ENCODE results near the gene MC4R. TPM values are rescaled to one million over a fixed set of nuclear protein-coding genes. Genes with fewer than 3 reads are reported as not detected.

Gene MC4R
- total RNA-seq, 2 experiments from 2014 or later: 0.22 TPM; not detected in 1

- no peaks in the 10 kb centered on the region for H3K9me3 ChIP-seq (ENCODE audit: low read length)
- H3K27ac ChIP-seq (ENCODE audit: low read depth, low read length, poor library complexity, severe bottlenecking): no peak overlapping the region
- DNase-seq (ENCODE audit: low spot score): no peak
- no peaks in the 10 kb centered on the region for H3K9me2 ChIP-seq (ENCODE audit: insufficient read depth, low read length)
- CTCF ChIA-PET (ENCODE audit: unreplicated experiment): no interaction called here
- H3K4me2 ChIP-seq (ENCODE audit: low read length): no peak overlapping the region
- POLR2A ChIA-PET: no interaction called here
- H3K36me3 ChIP-seq (ENCODE audit: insufficient read depth, low read length): no peaks in the 10 kb centered on the region
- no peak overlapping the region for H2AFZ ChIP-seq (ENCODE audit: low read length)
- no TSS peak for BruUV-seq (replicated peaks)
- H3K4me3 ChIP-seq (ENCODE audit: low read depth, low read length, poor library complexity, severe bottlenecking): no peak overlapping the region
- no peaks in the 10 kb centered on the region for H3K4me1 ChIP-seq (ENCODE audit: insufficient read depth, low read length, poor library complexity, severe bottlenecking)
- TF ChIP-seq CTCF (conservative IDR thresholded peaks at IDR 0.05; ENCODE audit: low read length): no peak
- TF ChIP-seq EZH2phosphoT487 (IDR thresholded peaks at IDR 0.05; ENCODE audit: borderline replicate concordance, low read depth, low read length): no peak
- H3K79me2 ChIP-seq (ENCODE audit: insufficient read depth, low read depth, low read length): no peaks in the 10 kb centered on the region
- no peaks in the 10 kb centered on the region for H4K20me1 ChIP-seq (ENCODE audit: insufficient read depth, low read length)
- intact Hi-C loops (cut with micrococcal nuclease; ENCODE audit: unreplicated experiment): no loop called here
Observed at GRCh38 chr18:60385693-60386092, 13.1 kb upstream of the MC4R start.

DNA sequence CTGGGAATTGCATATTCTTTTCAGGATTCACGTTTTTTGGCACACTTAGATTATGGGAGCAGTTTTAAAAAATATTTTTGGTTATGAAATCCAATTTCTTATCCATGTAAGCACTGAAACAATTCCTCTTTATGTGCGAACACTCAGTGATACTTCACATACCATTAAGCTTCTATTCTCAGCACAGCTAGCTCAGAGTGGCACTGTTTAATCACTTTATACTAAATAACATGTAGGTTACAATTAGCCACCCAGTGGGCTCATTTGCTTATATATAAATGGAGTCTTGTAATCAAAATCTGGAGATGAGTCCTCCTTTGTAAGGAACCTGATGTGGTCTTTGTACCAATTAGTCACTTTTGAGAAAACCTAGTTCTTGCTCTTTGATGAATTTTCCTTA is 11.3 kb upstream of the MC4R start:
- H3K4me2 ChIP-seq (ENCODE audit: low read length): no peak overlapping the region
- H3K36me3 ChIP-seq (ENCODE audit: insufficient read depth, low read length): no peaks in the 10 kb centered on the region
- H4K20me1 ChIP-seq (ENCODE audit: insufficient read depth, low read length): no peaks in the 10 kb centered on the region
- H3K4me3 ChIP-seq (ENCODE audit: low read depth, low read length, poor library complexity, severe bottlenecking): no peak overlapping the region
- no peak overlapping the region for H2AFZ ChIP-seq (ENCODE audit: low read length)
- BruUV-seq (replicated peaks): no TSS peak
- no peaks in the 10 kb centered on the region for H3K9me2 ChIP-seq (ENCODE audit: insufficient read depth, low read length)
- H3K4me1 ChIP-seq (ENCODE audit: insufficient read depth, low read length, poor library complexity, severe bottlenecking): no peaks in the 10 kb centered on the region
- no peaks in the 10 kb centered on the region for H3K79me2 ChIP-seq (ENCODE audit: insufficient read depth, low read depth, low read length)
- no peaks in the 10 kb centered on the region for H3K9me3 ChIP-seq (ENCODE audit: low read length)
- CTCF ChIA-PET (ENCODE audit: unreplicated experiment): no interaction called here
- intact Hi-C loops (cut with micrococcal nuclease; ENCODE audit: unreplicated experiment): no loop called here
- TF ChIP-seq EZH2phosphoT487 (IDR thresholded peaks at IDR 0.05; ENCODE audit: borderline replicate concordance, low read depth, low read length): no peak
- POLR2A ChIA-PET: interaction anchor here (0.6 kb wide), 1 partner anchor 27 kb away, joined by 3 read pairs; no protein-coding TSS in a partner anchor
- no peak for DNase-seq (ENCODE audit: low spot score)
- H3K27ac ChIP-seq (ENCODE audit: low read depth, low read length, poor library complexity, severe bottlenecking): no peak overlapping the region

DNA sequence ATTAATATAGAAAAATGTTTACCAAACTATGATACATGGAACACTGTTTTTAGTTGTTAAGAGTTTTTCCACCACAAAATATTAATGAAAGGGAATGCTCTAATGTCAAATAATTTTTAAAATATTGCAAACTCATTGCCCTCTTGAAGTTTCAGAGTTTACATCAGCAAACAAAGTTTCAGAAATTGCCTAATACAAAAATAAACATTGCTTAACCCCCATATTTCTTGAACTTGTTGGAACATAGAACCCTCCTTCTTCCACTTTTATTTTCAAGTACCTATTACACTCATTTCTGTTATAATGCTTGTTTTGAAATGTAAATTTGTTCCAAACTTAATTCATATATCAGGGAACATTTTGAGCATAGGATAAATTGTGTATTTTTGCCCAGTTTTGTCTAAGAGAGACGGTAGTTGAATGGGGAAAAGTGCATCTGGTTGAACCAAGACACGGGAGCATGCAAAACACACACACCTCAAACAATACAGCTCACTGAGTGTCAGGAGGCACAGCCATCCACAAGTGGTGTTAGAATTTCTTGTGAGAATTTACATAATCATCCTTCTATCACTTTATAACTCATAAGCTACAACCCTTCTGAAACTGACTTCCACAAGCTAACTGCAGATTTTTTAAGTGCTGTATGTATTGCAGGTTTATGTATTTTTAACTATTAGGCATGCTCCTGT is 5.3 kb upstream of the MC4R start:
- no TSS peak for BruUV-seq (replicated peaks)
- TF ChIP-seq EZH2phosphoT487 (IDR thresholded peaks at IDR 0.05; ENCODE audit: borderline replicate concordance, low read depth, low read length) (no peak), CTCF (conservative IDR thresholded peaks at IDR 0.05; ENCODE audit: low read length) (no peak)
- CTCF ChIA-PET (ENCODE audit: unreplicated experiment): no interaction called here

More for the DNA sequence above, 5.3 kb upstream of the MC4R start:
- no peak overlapping the region for H3K27ac ChIP-seq (ENCODE audit: low read depth, low read length, poor library complexity, severe bottlenecking)
- H4K20me1 ChIP-seq (ENCODE audit: insufficient read depth, low read length): no peaks in the 10 kb centered on the region
- peaks cover under 1% of the 10 kb centered on the region for H3K4me1 ChIP-seq (ENCODE audit: insufficient read depth, low read length, poor library complexity, severe bottlenecking)
- intact Hi-C loops (cut with micrococcal nuclease; ENCODE audit: unreplicated experiment): no loop called here
- H3K9me2 ChIP-seq (ENCODE audit: insufficient read depth, low read length): no peaks in the 10 kb centered on the region
- H3K4me2 ChIP-seq (ENCODE audit: low read length): no peak overlapping the region
- POLR2A ChIA-PET: interaction anchor here (0.7 kb wide), 2 partner anchors 9 to 154 kb away, joined by 3 read pairs; no protein-coding TSS in a partner anchor
- no peak for DNase-seq (ENCODE audit: low spot score)
- H3K9me3 ChIP-seq (ENCODE audit: low read length): no peaks in the 10 kb centered on the region
- H3K4me3 ChIP-seq (ENCODE audit: low read depth, low read length, poor library complexity, severe bottlenecking): no peak overlapping the region
- H3K79me2 ChIP-seq (ENCODE audit: insufficient read depth, low read depth, low read length): no peaks in the 10 kb centered on the region
- no peaks in the 10 kb centered on the region for H3K36me3 ChIP-seq (ENCODE audit: insufficient read depth, low read length)
- H2AFZ ChIP-seq (ENCODE audit: low read length): no peak overlapping the region
